ENCODE results near the gene ACAN.

ACAN gene

GRCh38 chr15:88843334-88843733 is 40.1 kb downstream of the ACAN start:
- no peak for DNase-seq (ENCODE audit: low read depth in 2 of 2)
- no peak overlapping the region for H3K4me3 ChIP-seq (replicated peaks in 1 of 2; ENCODE audit: low read depth in 2 of 2, low read length in 2 of 2)
- no peak for TF ChIP-seq CTCF (IDR thresholded peaks at IDR 0.05; ENCODE audit: low read depth, low read length)

GRCh38 chr15:88844749-88845386 is 41.6 kb downstream of the ACAN start:
- H3K4me3 ChIP-seq (replicated peaks in 1 of 2; ENCODE audit: low read depth in 2 of 2, low read length in 2 of 2), result no peak overlapping the region
- no peak for TF ChIP-seq CTCF (IDR thresholded peaks at IDR 0.05; ENCODE audit: low read depth, low read length)
- DNase-seq (ENCODE audit: low read depth in 2 of 2), result no peak

- no peak for TF ChIP-seq CTCF (IDR thresholded peaks at IDR 0.05; ENCODE audit: low read depth, low read length)
- H3K4me3 ChIP-seq (replicated peaks in 1 of 2; ENCODE audit: low read depth in 2 of 2, low read length in 2 of 2), result no peak overlapping the region
- DNase-seq (ENCODE audit: low read depth in 2 of 2), result no peak
Observed at GRCh38 chr15:88845616-88846015, 42.4 kb downstream of the ACAN start.

- no peak for TF ChIP-seq CTCF (IDR thresholded peaks at IDR 0.05; ENCODE audit: low read depth, low read length)
- no peak overlapping the region for H3K4me3 ChIP-seq (replicated peaks in 1 of 2; ENCODE audit: low read depth in 2 of 2, low read length in 2 of 2)
- DNase-seq (ENCODE audit: low read depth in 2 of 2), result no peak
Observed at GRCh38 chr15:88847144-88847543, 43.9 kb downstream of the ACAN start.

GRCh38 chr15:88848203-88848602 is 45.0 kb downstream of the ACAN start:
- no peak for TF ChIP-seq CTCF (IDR thresholded peaks at IDR 0.05; ENCODE audit: low read depth, low read length)
- no peak overlapping the region for H3K4me3 ChIP-seq (replicated peaks in 1 of 2; ENCODE audit: low read depth in 2 of 2, low read length in 2 of 2)
- DNase-seq (ENCODE audit: low read depth in 2 of 2), result no peak

GRCh38 chr15:88849376-88850072 is 46.3 kb downstream of the ACAN start:
- DNase-seq (ENCODE audit: low read depth in 2 of 2), result no peak
- TF ChIP-seq CTCF (IDR thresholded peaks at IDR 0.05; ENCODE audit: low read depth, low read length), result no peak

More at GRCh38 chr15:88849376-88850072, 46.3 kb downstream of the ACAN start:
- no peak overlapping the region for H3K4me3 ChIP-seq (replicated peaks in 1 of 2; ENCODE audit: low read depth in 2 of 2, low read length in 2 of 2)
